ENCODE data around the gene HDGF. TPM values are rescaled to one million over a fixed set of nuclear protein-coding genes. Genes with fewer than 3 reads are reported as not detected.
A peak's percentile ranks its signal among the peaks of the same experiment; 100 is the strongest.
"Not testable (repeated sequence)": the region's sequence is repeated elsewhere in the genome, so short reads cannot be mapped to it uniquely, and the experiment has no call there.

The HDGF gene
- total RNA-seq, 1 donor from 2014 or later = 359 TPM

DNA sequence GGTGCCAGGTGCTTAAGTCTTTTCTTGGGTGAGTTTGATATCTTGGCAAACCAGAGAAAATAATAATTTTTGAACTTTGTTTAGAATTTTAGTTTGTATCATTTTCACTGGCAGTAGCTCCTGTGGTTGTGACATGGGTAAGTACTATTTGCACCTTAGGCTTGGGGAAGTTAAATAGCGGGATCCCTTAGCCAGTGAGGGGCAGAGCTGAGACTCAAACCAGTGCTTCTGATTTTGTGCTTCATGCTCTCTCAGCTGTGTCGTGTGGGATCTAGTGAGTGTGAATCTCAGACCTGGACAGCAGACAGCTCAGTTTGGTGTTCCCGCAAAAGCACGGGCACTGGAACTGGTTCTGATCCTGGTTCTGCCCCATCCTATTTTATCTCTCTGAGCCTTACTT, 25.5 kb upstream of the HDGF start:
- Mint-ChIP-seq H3K36me3 (ENCODE audit: low read depth) (peaks cover 50% of the 10 kb centered on the region), H3K27ac (no peak overlapping the region), H3K4me1 (ENCODE audit: low read depth) (peaks cover 49% of the 10 kb centered on the region), H3K4me3 (ENCODE audit: low read depth) (no peak overlapping the region), H3K9me3 (no peaks in the 10 kb centered on the region), H3K27me3 (ENCODE audit: low read depth) (no peaks in the 10 kb centered on the region)
- no peak for DNase-seq (ENCODE audit: low spot score)
- intact Hi-C loops (cut with micrococcal nuclease) = no loop called here

DNA sequence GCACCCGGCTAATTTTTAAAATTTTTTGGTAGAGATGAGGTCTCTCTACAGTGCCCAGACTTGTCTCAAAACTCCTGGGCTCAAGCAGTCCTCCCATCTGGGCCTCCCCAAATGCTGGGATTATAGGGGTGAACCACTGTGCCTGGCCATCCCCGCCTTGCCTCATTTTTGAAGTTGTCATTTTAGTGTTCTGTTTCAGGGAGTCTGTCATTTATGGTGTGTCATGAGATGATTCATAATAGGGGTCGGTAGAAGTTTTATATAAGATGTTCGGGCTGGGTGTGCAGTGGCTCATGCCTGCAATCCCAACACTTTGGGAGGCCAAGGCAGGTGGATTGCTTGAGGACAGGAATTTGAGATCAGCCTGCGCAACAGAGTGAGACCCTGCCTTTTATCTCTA, 24.3 kb upstream of the HDGF start:
- DNase-seq (ENCODE audit: low spot score) = no peak
- Mint-ChIP-seq H3K36me3 (ENCODE audit: low read depth) (peaks cover 46% of the 10 kb centered on the region), H3K4me3 (ENCODE audit: low read depth) (no peak overlapping the region), H3K27ac (peak overlapping the region; percentile 44), H3K27me3 (ENCODE audit: low read depth) (no peaks in the 10 kb centered on the region), H3K9me3 (no peaks in the 10 kb centered on the region), H3K4me1 (ENCODE audit: low read depth) (peaks cover 45% of the 10 kb centered on the region)
- intact Hi-C loops (cut with micrococcal nuclease) = no loop called here

DNA sequence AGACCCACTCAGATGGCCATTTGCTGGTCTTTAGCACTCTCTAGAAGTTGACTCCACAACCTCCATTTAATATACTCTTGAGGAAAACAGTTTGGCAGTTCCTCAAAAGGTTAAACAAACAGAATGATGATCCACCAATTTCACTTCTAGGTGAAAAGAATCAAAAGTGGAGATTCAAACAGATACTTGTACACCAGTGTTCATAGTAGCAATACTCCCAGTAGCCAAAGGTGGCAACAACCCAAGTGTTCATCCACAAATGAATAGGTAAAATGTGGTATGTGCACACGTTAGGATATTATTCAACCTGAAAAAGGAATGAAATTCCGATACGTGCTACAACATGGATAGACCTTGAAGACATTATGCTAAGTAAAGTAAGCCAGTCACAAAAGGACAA, 22.1 kb upstream of the HDGF start:
- Mint-ChIP-seq H3K27ac (no peak overlapping the region), H3K36me3 (ENCODE audit: low read depth) (peaks cover 64% of the 10 kb centered on the region), H3K4me3 (ENCODE audit: low read depth) (no peak overlapping the region), H3K9me3 (no peaks in the 10 kb centered on the region), H3K4me1 (ENCODE audit: low read depth) (peaks cover 59% of the 10 kb centered on the region), H3K27me3 (ENCODE audit: low read depth) (no peaks in the 10 kb centered on the region)
- no peak for DNase-seq (ENCODE audit: low spot score)
- intact Hi-C loops (cut with micrococcal nuclease) = no loop called here

DNA sequence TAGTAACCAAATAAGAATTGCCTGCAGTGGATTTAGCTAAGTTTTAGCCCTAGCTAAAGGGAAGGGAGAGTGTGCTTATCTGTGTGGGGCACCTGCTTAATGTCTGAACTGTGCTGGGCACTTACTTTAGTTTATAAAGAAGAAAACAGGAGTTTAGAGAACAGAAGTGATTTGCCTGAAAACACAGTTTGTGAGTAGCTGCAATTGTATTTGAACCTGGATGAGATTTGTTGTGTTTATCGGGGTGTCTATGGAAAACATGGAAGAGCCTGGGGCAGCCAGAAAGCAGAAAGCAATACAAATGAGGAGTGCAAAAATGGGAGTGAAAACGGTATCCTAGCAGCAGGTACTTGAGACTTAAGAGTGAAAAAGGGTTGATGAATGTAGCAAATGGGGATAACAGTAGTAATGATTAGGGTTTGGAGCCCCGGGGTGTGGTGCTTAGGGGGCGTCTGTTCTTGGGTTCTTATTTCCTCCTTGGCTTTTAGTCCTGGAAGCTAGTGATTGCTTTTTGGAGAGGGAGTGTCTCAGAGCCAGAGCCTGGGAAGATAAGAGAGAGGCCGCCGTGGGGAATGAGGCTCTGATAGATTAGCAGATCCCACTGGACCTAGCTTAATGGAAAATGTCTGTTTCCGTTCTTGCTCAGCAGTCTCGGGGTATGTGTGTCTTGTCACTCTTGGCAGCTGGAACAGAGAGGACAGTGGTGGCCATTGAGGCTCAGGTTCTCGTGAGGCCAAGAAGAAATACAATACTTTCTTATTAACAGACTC, 21.4 kb upstream of the HDGF start:
- Mint-ChIP-seq H3K4me3 (ENCODE audit: low read depth) (no peak overlapping the region), H3K27me3 (ENCODE audit: low read depth) (no peaks in the 10 kb centered on the region), H3K9me3 (no peaks in the 10 kb centered on the region), H3K36me3 (ENCODE audit: low read depth) (peaks cover 63% of the 10 kb centered on the region), H3K27ac (no peak overlapping the region), H3K4me1 (ENCODE audit: low read depth) (peaks cover 58% of the 10 kb centered on the region)
- intact Hi-C loops (cut with micrococcal nuclease) = no loop called here
- DNase-seq (ENCODE audit: low spot score) = no peak

DNA sequence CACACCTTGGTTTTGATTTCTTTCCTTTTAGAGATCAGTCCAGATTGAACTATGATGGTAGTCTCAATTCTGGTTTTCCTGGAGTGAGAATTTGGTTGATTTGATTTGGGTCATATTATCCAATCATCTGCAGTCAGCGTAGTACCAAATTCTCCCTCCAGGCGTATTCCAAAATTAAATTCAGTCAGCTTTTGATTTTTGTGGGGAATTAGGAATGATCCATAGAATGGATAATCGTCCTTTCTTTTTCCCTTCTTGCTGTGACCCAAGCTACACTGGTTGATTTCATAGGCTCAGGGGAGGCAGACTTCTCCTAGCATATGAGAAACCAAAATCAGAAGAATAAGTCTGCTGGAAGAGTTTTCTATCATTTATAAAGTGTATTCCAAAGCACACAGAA, 20.7 kb upstream of the HDGF start:
- intact Hi-C loops (cut with micrococcal nuclease) = no loop called here
- H3K4me3 Mint-ChIP-seq (ENCODE audit: low read depth) = no peak overlapping the region
- no peak overlapping the region for H3K27ac Mint-ChIP-seq
- peaks cover 58% of the 10 kb centered on the region for H3K36me3 Mint-ChIP-seq (ENCODE audit: low read depth)
- peaks cover 53% of the 10 kb centered on the region for H3K4me1 Mint-ChIP-seq (ENCODE audit: low read depth)
- DNase-seq (ENCODE audit: low spot score) = no peak
- no peaks in the 10 kb centered on the region for H3K27me3 Mint-ChIP-seq (ENCODE audit: low read depth)
- no peaks in the 10 kb centered on the region for H3K9me3 Mint-ChIP-seq

DNA sequence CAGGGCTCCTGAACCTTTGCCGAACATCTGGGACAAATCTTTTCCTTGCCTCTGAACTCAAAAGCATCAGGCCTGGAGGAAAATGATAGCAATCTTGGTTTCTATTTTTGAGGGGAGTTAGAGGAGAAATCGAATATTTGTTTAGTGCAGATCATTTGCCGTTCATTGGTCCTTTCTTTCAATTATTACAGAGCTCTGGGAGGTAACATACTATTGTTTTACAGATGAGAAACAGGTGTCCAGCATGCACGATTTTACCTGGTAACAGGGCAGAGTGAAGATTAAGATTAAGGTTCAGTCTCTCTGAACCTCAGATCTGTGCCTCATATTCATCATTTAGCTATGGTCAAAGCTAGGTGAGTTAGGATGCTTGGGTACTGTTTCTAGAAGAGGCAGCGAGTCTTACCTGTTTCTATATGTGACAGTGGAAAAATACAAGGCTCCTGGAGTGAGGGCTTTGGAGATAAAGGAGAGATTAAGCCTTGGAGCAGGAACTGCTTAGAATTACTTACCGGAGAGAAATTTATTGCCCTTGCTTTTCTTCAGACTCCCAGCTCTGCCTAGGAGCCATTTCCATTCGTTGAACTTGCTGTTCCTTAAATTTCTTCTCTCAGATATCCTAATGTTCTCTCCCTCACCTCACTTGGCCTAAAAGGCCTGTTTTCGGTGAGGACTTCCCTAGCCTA, 17.3 kb upstream of the HDGF start:
- H3K27ac Mint-ChIP-seq = no peak overlapping the region
- intact Hi-C loops (cut with micrococcal nuclease) = no loop called here
- no peaks in the 10 kb centered on the region for H3K27me3 Mint-ChIP-seq (ENCODE audit: low read depth)

DNA sequence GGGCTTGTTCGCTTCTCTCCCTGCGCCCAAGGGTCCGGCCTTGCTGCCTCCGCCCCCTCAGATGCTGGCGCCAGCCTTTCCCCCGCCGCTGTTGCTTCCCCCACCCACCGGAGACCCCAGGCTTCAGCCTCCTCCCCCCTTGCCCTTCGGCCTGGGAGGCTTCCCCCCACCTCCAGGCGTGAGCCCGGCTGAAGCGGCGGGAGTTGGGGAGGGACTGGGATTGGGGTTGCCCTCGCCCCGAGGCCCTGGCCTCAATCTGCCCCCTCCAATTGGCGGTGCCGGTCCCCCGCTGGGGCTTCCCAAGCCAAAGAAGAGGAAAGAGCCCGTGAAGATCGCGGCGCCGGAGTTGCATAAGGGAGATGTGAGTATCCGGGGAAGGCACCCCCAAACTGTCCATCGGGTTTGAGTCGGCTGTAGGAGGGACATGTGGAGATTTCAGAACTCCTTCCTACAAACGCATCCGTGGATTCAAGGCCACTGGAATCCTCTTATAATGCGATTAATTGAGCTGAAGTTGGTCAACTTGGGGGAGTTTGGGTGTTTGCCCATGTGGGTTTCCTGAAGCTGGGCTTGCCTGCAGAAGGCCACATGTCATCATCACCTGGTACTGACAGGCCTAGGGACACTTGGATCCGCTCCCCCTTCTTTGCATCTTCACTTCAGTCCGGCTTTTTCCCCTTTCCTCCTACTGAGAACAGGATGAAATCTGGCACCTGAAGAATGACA, 16.6 kb upstream of the HDGF start:
- peak; percentile 33 for DNase-seq (ENCODE audit: low spot score)
- H3K4me1 Mint-ChIP-seq (ENCODE audit: low read depth) = peaks cover 43% of the 10 kb centered on the region
- intact Hi-C loops (cut with micrococcal nuclease) = loop anchor here (1.0 kb wide), 4 partner anchors 17 to 48 kb away; partner anchors contain the start of genes HDGF, ISG20L2, METTL25B and MRPL24
- H3K4me3 Mint-ChIP-seq (ENCODE audit: low read depth) = no peak overlapping the region
- H3K27ac Mint-ChIP-seq = no peak overlapping the region
- H3K27me3 Mint-ChIP-seq (ENCODE audit: low read depth) = no peaks in the 10 kb centered on the region
- no peaks in the 10 kb centered on the region for H3K9me3 Mint-ChIP-seq
- H3K36me3 Mint-ChIP-seq (ENCODE audit: low read depth) = peaks cover 38% of the 10 kb centered on the region

More for the DNA sequence above, 17.3 kb upstream of the HDGF start:
- peaks cover 49% of the 10 kb centered on the region for H3K4me1 Mint-ChIP-seq (ENCODE audit: low read depth)
- no peak overlapping the region for H3K4me3 Mint-ChIP-seq (ENCODE audit: low read depth)
- DNase-seq (ENCODE audit: low spot score) = no peak
- H3K9me3 Mint-ChIP-seq = no peaks in the 10 kb centered on the region
- H3K36me3 Mint-ChIP-seq (ENCODE audit: low read depth) = peaks cover 45% of the 10 kb centered on the region

DNA sequence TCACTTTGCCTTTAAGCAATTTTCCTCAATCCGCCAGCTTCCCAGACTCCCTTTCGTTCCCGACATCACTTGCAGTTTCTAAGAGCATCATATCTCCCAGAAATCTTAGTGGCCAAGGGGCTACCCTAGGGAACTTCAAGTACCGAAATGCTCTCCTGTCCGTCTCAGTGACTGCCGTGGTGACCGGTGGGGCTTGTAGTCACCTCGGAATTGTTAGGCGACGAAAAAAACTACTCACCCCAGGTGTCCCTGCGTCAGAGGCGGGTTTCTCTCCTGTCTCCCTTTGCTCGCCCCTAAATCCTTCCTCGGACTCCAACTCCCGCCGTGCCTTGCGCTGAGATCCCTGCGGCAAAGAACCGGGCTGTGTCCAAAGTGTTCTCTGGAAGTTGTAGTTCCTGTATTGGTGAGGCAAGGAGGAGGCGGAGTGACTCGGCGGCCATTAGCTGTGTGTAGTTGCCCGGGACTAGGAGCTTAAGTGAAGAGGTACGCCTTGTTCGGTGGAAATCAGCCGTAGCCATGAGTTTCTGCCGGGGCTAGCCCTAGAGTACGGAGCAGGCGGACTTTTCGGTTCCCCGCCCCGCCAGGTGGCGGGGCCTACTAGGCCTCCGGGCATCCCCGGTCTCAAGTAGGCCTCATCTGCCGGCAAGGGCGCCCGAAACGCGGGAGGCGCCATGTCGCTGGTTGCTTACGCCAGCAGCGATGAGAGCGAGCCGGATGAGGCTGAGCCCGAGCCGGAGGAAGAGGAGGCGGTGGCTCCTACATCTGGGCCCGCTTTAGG, 15.8 kb upstream of the HDGF start, which contains the start of gene PRCC:
PRCC (plus strand) TSS at position 435 of the 778 bp plus-strand sequence; CDS start at position 672, 237 bp downstream.
- Mint-ChIP-seq H3K9me3 (no peaks in the 10 kb centered on the region), H3K4me1 (ENCODE audit: low read depth) (peaks cover 36% of the 10 kb centered on the region), H3K4me3 (ENCODE audit: low read depth) (no peak within 1 kb of the TSS), H3K27me3 (ENCODE audit: low read depth) (no peaks in the 10 kb centered on the region), H3K36me3 (ENCODE audit: low read depth) (peaks cover 33% of the 10 kb centered on the region), H3K27ac (no peak within 1 kb of the TSS)
- intact Hi-C loops (cut with micrococcal nuclease) = loop anchor here (1.0 kb wide), 4 partner anchors 16 to 49 kb away; partner anchors contain the start of genes HDGF, ISG20L2, METTL25B and MRPL24
- DNase-seq (ENCODE audit: low spot score) = peak; percentile 98

DNA sequence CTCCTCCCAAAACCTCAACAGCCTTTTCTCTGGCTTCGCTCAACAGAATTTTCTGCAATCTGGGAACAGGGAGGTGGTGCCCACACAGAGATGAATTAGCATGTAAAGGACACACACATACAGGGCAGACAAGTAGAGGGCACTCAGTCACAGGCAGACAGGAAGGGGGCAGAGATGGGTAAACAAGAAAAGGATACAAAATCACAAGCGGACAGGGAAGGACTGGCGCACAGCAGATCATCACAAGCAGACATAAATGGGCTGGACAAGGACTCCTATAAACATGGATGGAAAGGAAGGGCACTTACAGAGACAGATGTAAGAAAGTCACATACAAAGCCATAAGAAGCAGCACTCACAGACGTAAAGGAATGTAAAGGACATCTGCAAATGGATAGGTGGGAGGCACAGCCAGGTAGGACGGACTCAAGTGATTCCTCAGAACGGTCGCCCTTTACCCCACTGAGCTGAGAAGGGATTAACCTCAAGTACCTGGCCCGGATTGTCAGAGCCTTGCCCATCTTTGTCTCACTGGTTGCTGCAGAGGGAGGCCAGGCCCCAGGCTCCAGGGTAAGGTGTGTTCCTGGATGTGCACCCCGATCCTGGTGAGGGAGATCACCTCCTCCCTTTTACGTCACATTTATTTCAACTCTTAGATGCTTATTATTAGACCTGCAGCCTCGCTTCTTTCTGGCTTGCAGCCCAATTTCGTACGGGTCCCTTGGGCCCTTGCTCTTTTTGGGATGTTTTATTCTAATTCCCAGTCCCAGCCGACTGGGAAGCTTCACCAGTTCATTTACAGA, 15.0 kb upstream of the HDGF start:
- DNase-seq (ENCODE audit: low spot score) = no peak
- H3K27ac Mint-ChIP-seq = no peak overlapping the region

DNA sequence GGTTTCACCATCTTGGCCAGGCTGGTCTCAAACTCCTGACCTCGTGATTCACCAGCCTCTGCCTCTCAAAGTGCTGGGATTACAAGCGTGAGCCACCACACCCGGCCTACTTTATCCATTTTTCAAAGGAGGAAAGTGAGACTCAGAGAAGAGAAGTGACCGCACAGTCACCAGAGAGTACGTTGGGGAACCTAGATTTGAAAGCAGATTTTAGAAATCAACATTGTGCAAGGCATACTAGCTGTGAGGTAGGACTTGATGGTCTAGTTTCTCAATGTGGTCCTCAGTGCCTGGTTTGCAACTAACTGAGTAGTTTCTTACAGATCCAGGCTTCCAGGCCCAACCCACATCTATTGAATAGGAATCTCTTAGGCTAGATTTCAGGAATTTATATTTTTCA, 14.2 kb upstream of the HDGF start:
- DNase-seq (ENCODE audit: low spot score) = no peak
- Mint-ChIP-seq H3K27ac (no peak overlapping the region), H3K9me3 (no peaks in the 10 kb centered on the region), H3K36me3 (ENCODE audit: low read depth) (peaks cover 21% of the 10 kb centered on the region), H3K4me3 (ENCODE audit: low read depth) (no peak overlapping the region), H3K4me1 (ENCODE audit: low read depth) (peaks cover 25% of the 10 kb centered on the region), H3K27me3 (ENCODE audit: low read depth) (no peaks in the 10 kb centered on the region)
- intact Hi-C loops (cut with micrococcal nuclease) = no loop called here

More for the DNA sequence above, 15.0 kb upstream of the HDGF start:
- intact Hi-C loops (cut with micrococcal nuclease) = loop anchor here (1.0 kb wide), 4 partner anchors 15 to 50 kb away; partner anchors contain the start of genes HDGF, ISG20L2, METTL25B and MRPL24
- H3K4me1 Mint-ChIP-seq (ENCODE audit: low read depth) = peaks cover 33% of the 10 kb centered on the region
- H3K9me3 Mint-ChIP-seq = no peaks in the 10 kb centered on the region
- no peaks in the 10 kb centered on the region for H3K27me3 Mint-ChIP-seq (ENCODE audit: low read depth)
- peaks cover 30% of the 10 kb centered on the region for H3K36me3 Mint-ChIP-seq (ENCODE audit: low read depth)
- H3K4me3 Mint-ChIP-seq (ENCODE audit: low read depth) = no peak overlapping the region

DNA sequence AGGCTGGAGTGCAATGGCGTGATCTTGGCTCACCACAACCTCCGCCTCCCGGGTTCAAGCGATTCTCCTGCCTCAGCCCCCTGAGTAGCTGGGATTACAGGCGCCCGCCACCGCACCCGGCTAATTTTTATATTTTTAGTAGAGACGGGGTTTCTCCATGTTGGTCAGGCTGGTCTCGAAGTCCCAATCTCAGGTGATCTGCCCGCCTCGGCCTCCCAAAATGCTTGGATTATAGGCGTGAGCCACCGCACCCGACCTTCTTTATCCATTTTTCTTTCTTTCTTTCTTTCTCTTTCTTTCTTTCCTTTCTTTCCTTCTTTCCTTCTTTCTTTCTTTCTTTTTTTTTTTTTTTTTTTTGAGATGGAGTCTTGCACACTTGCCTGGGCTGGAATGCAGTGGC, 13.7 kb upstream of the HDGF start:
- H3K9me3 Mint-ChIP-seq; H3K4me3 Mint-ChIP-seq (ENCODE audit: low read depth); DNase-seq (ENCODE audit: low spot score); intact Hi-C loops (cut with micrococcal nuclease); H3K27ac Mint-ChIP-seq; H3K27me3 Mint-ChIP-seq (ENCODE audit: low read depth): not testable (repeated sequence)
- peaks cover 16% of the 10 kb centered on the region for H3K36me3 Mint-ChIP-seq (ENCODE audit: low read depth)
- H3K4me1 Mint-ChIP-seq (ENCODE audit: low read depth) = peaks cover 23% of the 10 kb centered on the region

DNA sequence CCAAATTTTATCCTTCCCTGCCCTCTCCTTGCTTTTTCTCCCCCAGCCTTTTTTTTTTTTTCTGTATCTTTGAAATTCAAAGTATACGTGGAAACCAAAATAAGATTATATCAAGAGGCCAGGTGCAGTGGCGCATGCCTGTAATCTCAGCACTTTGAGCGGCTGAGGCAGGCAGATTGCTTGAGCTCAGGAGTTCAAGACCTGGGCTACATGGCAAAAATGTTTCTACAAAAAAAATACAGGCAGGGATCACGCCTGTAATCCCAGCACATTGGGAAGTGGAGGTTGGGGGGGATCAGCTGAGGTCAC, 9.3 kb upstream of the HDGF start:
- no peaks in the 10 kb centered on the region for H3K36me3 Mint-ChIP-seq (ENCODE audit: low read depth)
- H3K27ac Mint-ChIP-seq = no peak overlapping the region
- intact Hi-C loops (cut with micrococcal nuclease) = no loop called here
- H3K9me3 Mint-ChIP-seq = no peaks in the 10 kb centered on the region
- peaks cover 2% of the 10 kb centered on the region for H3K4me1 Mint-ChIP-seq (ENCODE audit: low read depth)
- DNase-seq (ENCODE audit: low spot score) = no peak
- H3K4me3 Mint-ChIP-seq (ENCODE audit: low read depth) = no peak overlapping the region
- H3K27me3 Mint-ChIP-seq (ENCODE audit: low read depth) = no peaks in the 10 kb centered on the region
